Astrocyte of the spinal cord (primary cell): ENCODE data around the gene SLC66A1.

Experiments used
- DNase-seq: peaks from one replicate; pipeline ENCODE4 v3.0.0; 2011; ENCODE audit warnings: low read depth, low spot score
- H3K4me3 ChIP-seq: 2 replicates; pipeline ENCODE4 v1.5.1; 2011; ENCODE audit warnings: low read depth, mild to moderate bottlenecking, low read length, moderate library complexity
- in situ Hi-C: cut with HindIII; loops from 2 replicates; pipeline ENCODE4 v1.10.0; 2017; ENCODE audit warnings: low sequenced_read_pairs
- TF ChIP-seq, protein P1 (sequence below): IDR thresholded peaks from 2 replicates; pipeline ENCODE4 v1.5.1; 2012; ENCODE audit warnings: low read depth, mild to moderate bottlenecking, low read length, inconsistent platforms

The SLC66A1 gene

GRCh38 chr1:19360843-19361610, 48.9 kb downstream of the SLC66A1 start:
- no peak overlapping the region for H3K4me3 ChIP-seq
- in situ Hi-C loops: no loop called here
- no peak for DNase-seq
- TF ChIP-seq, protein P1, sequence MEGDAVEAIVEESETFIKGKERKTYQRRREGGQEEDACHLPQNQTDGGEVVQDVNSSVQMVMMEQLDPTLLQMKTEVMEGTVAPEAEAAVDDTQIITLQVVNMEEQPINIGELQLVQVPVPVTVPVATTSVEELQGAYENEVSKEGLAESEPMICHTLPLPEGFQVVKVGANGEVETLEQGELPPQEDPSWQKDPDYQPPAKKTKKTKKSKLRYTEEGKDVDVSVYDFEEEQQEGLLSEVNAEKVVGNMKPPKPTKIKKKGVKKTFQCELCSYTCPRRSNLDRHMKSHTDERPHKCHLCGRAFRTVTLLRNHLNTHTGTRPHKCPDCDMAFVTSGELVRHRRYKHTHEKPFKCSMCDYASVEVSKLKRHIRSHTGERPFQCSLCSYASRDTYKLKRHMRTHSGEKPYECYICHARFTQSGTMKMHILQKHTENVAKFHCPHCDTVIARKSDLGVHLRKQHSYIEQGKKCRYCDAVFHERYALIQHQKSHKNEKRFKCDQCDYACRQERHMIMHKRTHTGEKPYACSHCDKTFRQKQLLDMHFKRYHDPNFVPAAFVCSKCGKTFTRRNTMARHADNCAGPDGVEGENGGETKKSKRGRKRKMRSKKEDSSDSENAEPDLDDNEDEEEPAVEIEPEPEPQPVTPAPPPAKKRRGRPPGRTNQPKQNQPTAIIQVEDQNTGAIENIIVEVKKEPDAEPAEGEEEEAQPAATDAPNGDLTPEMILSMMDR: no peak

- DNase-seq: peak; percentile 43
- in situ Hi-C loops: no loop called here
- TF ChIP-seq, protein P1: no peak
- no peak overlapping the region for H3K4me3 ChIP-seq
Measured at GRCh38 chr1:19361611-19362147, 49.6 kb downstream of the SLC66A1 start.

- TF ChIP-seq, protein P1: no peak
- in situ Hi-C loops: no loop called here
- H3K4me3 ChIP-seq: no peak overlapping the region
- DNase-seq: no peak
Measured at GRCh38 chr1:19363536-19364152, 51.5 kb downstream of the SLC66A1 start.

- in situ Hi-C loops: no loop called here
- DNase-seq: no peak
- TF ChIP-seq, protein P1: no peak
- H3K4me3 ChIP-seq: no peak overlapping the region
Measured at GRCh38 chr1:19365721-19366120, 53.6 kb downstream of the SLC66A1 start.

DNA sequence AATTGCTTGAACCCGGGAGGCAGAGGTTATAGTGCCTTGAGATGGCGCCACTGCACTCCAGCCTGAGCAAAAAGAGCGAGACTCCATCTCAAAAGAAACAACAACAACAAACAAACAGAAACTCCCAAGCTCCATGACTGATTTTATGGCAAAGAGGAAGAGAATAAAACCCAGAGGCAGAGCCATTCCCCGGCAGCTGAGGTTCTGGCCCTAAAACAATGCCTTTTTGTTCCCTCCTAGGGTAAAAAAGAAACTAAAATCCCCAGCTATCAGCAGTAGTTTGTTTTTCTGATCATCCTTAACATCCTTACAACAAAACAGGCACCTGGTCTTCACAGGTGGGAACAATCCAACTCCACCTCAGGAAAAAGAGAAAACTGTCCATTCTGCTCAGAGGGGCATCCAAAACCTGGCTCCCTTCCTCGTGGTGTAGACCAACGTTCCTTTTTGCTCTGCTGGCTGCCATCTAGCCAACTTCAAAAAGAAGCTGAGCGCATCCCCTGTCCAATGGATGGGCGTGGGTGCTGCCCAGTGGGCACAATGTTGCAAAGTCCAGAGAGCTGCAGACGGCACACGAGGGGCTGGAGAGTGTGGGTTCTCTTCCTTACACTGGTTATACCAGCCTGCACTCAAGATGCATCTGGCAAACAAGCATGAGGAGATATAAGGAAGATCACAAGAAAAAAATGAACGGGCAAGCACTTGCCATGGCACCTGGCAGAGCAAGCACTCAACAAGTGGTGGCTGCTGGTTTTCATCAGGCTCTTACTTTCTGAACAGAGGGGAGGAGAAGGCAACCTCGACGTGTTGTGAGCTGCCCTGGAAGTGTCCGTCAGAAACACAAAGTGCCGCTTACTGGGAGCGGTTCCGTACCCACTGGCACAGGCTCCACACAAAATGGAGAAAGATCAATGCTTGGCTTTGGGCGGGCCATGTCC, 54.7 kb downstream of the SLC66A1 start:
- H3K4me3 ChIP-seq: no peak overlapping the region

DNA sequence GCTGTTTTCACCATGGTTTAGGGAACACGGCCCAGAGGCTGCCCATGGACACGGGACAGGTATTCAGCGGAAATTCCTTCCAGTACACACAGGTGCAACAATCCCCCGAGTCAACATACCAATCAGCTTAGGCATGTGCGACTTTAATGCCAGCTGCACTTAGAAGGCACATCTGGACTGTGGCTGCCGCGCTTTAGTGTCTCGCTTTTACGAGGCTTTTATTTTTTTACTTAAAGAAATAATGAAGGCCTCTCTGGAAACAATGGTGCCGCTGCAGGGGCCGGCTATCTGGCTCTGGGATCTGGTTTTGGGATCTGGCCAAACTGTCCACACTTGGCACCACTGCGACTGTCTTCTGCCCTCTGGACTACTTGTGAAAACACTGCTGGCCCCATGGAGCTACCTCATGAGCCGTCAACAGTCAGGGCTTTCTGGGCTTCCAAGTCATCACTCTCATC, 55.5 kb downstream of the SLC66A1 start:
- no peak overlapping the region for H3K4me3 ChIP-seq
- DNase-seq: no peak
- TF ChIP-seq, protein P1: no peak
- in situ Hi-C loops: no loop called here

More for the DNA sequence above, 54.7 kb downstream of the SLC66A1 start:
- DNase-seq: no peak
- in situ Hi-C loops: no loop called here
- TF ChIP-seq, protein P1: no peak
